ENCODE data around the gene SETD5. TPM values are rescaled to one million over a fixed set of nuclear protein-coding genes. Genes with fewer than 3 reads are reported as not detected.

Gene SETD5
- total and polyA plus RNA-seq, 12 donors: 35.3 to 135 (median 84.6) TPM

DNA sequence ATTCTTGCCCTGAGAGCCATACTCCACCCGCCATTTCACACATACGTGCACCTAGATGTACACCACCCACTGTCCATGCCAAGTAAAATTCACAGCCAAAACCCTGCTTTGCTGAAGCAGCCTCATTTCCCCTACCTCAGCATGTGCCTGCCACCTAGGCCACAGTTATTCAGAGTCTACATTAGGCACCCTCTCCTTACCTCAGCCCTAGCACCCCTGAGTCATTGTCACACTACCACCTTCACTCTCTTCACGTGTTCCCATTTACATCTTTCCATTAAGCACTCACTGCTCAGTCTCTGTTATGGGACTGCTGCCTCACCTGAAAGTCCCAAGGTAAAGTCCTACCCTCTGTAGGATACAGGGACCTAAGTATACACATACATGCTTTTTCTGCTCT is 70.0 kb downstream of the SETD5 start:
- no peaks in the 10 kb centered on the region for H3K27me3 ChIP-seq
- H3K36me3 ChIP-seq (replicated peaks in 1 of 2): peaks cover 0 to 90% of the 10 kb centered on the region in 2 donors
- H3K27ac ChIP-seq: no peak overlapping the region
- H3K4me1 ChIP-seq (replicated peaks in 1 of 2): no peaks in the 10 kb centered on the region
- 91 to 98% (median 95%) methylated on average over 3 of the region's 3 CpGs for WGBS, 4 donors
- TF ChIP-seq, protein P1, sequence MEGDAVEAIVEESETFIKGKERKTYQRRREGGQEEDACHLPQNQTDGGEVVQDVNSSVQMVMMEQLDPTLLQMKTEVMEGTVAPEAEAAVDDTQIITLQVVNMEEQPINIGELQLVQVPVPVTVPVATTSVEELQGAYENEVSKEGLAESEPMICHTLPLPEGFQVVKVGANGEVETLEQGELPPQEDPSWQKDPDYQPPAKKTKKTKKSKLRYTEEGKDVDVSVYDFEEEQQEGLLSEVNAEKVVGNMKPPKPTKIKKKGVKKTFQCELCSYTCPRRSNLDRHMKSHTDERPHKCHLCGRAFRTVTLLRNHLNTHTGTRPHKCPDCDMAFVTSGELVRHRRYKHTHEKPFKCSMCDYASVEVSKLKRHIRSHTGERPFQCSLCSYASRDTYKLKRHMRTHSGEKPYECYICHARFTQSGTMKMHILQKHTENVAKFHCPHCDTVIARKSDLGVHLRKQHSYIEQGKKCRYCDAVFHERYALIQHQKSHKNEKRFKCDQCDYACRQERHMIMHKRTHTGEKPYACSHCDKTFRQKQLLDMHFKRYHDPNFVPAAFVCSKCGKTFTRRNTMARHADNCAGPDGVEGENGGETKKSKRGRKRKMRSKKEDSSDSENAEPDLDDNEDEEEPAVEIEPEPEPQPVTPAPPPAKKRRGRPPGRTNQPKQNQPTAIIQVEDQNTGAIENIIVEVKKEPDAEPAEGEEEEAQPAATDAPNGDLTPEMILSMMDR (IDR thresholded peaks at IDR 0.05): no peak
- intact Hi-C loops (cut with DNase I): no loop called here
- no peaks in the 10 kb centered on the region for H3K9me3 ChIP-seq (replicated peaks in 1 of 3)
- no peak for DNase-seq
- H3K4me3 ChIP-seq: no peak overlapping the region

DNA sequence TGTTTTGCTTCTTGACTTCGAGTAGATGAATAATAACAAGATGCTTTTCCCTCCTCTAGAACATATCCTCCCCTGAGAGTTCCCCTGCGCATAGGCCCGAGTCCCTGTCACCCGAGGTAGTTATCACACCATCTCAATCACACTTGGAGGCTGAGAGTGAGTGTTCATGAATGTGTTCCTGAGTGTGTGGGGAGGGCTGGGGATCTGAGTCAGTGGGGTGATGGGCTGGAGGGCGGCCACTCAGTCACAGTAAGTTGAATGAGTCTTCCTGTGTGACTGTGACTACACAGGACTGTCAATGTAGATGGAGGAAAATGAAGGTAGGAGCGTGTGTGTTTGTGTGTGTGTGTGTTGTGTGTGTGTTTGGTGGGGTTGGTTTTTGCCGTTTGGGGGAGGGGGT is 71.0 kb downstream of the SETD5 start:
- Histone ChIP-seq H3K4me3 (no peak overlapping the region), H3K36me3 (replicated peaks in 1 of 2) (peaks cover 0 to 90% of the 10 kb centered on the region in 2 donors), H3K9me3 (replicated peaks in 1 of 3) (no peaks in the 10 kb centered on the region), H3K27ac (peak overlapping the region in 1 of 5 donors; percentile 14), H3K27me3 (no peaks in the 10 kb centered on the region), H3K4me1 (replicated peaks in 1 of 2) (no peaks in the 10 kb centered on the region)
- DNase-seq: no peak
- TF ChIP-seq, protein P1 (IDR thresholded peaks at IDR 0.05): no peak
- TF ChIP-seq POLR2A (IDR thresholded peaks at IDR 0.05): no peak
- 84 to 91% (median 86%) methylated on average over 7 of the region's 7 CpGs for WGBS, 4 donors
- intact Hi-C loops (cut with DNase I): no loop called here

- Histone ChIP-seq H3K9me3 (replicated peaks in 1 of 3) (no peaks in the 10 kb centered on the region), H3K36me3 (replicated peaks in 1 of 2) (peaks cover 0 to 90% of the 10 kb centered on the region in 2 donors), H3K27ac (peak overlapping the region in 1 of 5 donors; percentile 37), H3K27me3 (no peaks in the 10 kb centered on the region), H3K4me1 (replicated peaks in 1 of 2) (no peaks in the 10 kb centered on the region), H3K4me3 (no peak overlapping the region)
- no peak for DNase-seq
- WGBS, 4 donors: 92 to 96% (median 95%) methylated on average over 3 of the region's 3 CpGs
- intact Hi-C loops (cut with DNase I): no loop called here
- TF ChIP-seq POLR2A (IDR thresholded peaks at IDR 0.05): no peak
- TF ChIP-seq, protein P1 (IDR thresholded peaks at IDR 0.05): no peak
Observed at GRCh38 chr3:9469986-9470385, 72.6 kb downstream of the SETD5 start.

DNA sequence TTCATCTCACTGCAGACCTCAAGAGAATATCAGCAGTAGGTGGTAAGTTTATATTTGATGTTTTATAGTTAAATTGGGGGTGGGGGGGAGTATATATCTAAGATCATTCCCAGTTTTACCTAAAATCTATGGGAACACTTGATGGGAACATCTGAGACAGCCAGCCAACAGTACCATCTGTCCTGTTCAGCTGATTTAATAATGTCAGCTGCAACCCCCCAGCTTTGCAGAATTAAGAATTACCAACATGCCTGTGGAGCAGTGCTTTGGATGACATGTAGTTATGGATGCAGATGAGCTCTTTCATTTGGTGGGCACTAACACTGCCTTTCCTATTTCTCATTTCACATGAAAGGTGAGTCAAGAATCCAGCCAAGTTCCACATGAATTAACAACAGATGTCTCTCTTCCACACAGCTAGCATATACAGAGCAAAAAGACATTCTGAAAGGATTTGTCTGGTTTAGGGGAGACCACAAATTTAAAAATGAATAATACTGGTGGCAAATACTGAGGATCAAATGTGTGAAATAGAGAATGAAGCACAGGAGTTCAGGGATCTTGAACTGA is 76.2 kb downstream of the SETD5 start:
- H3K9me3 ChIP-seq (replicated peaks in 1 of 3): no peaks in the 10 kb centered on the region
- no peaks in the 10 kb centered on the region for H3K27me3 ChIP-seq
- DNase-seq: no peak
- peaks cover 0 to 89% of the 10 kb centered on the region in 2 donors for H3K36me3 ChIP-seq (replicated peaks in 1 of 2)
- peaks cover 5 to 10% of the 10 kb centered on the region in 2 donors for H3K4me1 ChIP-seq (replicated peaks in 1 of 2)
- no peak overlapping the region for H3K27ac ChIP-seq
- H3K4me3 ChIP-seq: no peak overlapping the region
- no peak for TF ChIP-seq POLR2A (IDR thresholded peaks at IDR 0.05)
- TF ChIP-seq, protein P1 (IDR thresholded peaks at IDR 0.05): no peak
- intact Hi-C loops (cut with DNase I): no loop called here
